Measurements from ENCODE around the gene PCSK7. TPM values are rescaled to one million over a fixed set of nuclear protein-coding genes. Genes with fewer than 3 reads are reported as not detected.

The PCSK7 gene
- 12.4 to 17.8 TPM (median 14.8 TPM) in 5 replicates for total RNA-seq (2022; extraction: Qiagen RNA extraction; ENCODE audit: low read depth)

DNA sequence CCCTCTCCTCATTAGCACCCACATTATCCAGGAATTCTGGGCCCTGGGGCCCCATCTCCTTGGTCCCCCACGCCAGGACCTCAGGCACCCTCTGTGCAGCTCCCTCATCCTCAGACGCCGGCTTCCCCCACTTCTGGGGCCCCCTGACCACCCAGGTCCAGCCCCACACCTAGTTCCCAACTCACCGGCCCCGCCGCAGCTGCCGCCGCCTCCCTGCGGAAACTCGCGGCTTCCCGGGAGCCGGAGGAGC lies at the start of gene PCSK7:
TSS of gene PCSK7 (minus strand) at position 232 of the 250 bp plus-strand sequence. CDS start 2,229 bp downstream, outside the sequence.

GRCh38 chr11:117232092-117232878 lies 412 bp upstream of the PCSK7 start, which contains the start of gene RNF214:
Gene RNF214, plus strand, starts transcription at chr11:117232671. Its CDS starts 1,602 bp downstream, at chr11:117234273.

DNA sequence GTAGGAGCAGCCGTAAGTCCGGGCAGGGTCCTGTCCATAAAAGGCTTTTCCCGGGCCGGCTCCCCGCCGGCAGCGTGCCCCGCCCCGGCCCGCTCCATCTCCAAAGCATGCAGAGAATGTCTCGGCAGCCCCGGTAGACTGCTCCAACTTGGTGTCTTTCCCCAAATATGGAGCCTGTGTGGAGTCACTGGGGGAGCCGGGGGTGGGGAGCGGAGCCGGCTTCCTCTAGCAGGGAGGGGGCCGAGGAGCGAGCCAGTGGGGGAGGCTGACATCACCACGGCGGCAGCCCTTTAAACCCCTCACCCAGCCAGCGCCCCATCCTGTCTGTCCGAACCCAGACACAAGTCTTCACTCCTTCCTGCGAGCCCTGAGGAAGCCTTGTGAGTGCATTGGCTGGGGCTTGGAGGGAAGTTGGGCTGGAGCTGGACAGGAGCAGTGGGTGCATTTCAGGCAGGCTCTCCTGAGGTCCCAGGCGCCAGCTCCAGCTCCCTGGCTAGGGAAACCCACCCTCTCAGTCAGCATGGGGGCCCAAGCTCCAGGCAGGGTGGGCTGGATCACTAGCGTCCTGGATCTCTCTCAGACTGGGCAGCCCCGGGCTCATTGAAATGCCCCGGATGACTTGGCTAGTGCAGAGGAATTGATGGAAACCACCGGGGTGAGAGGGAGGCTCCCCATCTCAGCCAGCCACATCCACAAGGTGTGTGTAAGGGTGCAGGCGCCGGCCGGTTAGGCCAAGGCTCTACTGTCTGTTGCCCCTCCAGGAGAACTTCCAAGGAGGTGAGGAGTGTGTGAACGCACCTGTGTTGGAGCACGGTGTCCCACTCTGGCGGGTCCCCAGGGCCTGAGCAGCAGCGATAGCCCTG lies 32.6 kb downstream of the PCSK7 start, which contains the start of gene TAGLN:
TSS of gene TAGLN (plus strand) at position 318 of the 863 bp plus-strand sequence. CDS start 3,644 bp downstream, outside the sequence.

GRCh38 chr11:117178210-117179034 lies 53.5 kb downstream of the PCSK7 start, which contains the start of gene SIDT2:
Gene SIDT2, plus strand, starts transcription at chr11:117178743. Its CDS starts 521 bp downstream, at chr11:117179264.

Other genes starting within 250 kb of the PCSK7 start
- 8.2 to 10.4 TPM (median 9.7 TPM) in 5 replicates for gene SIK3, start 133.6 kb downstream of the PCSK7 start, total RNA-seq (2022; extraction: Qiagen RNA extraction; ENCODE audit: low read depth)
- gene PAFAH1B2, start 87.8 kb downstream of the PCSK7 start, total RNA-seq (2022; extraction: Qiagen RNA extraction; ENCODE audit: low read depth) = 26.3 to 44.7 TPM (median 36.1 TPM) in 5 replicates
- gene SIDT2, start 53.3 kb downstream of the PCSK7 start, total RNA-seq (2022; extraction: Qiagen RNA extraction; ENCODE audit: low read depth) = 4.0 to 5.7 TPM (median 4.9 TPM) in 5 replicates
- gene TAGLN, start 32.7 kb downstream of the PCSK7 start, total RNA-seq (2022; extraction: Qiagen RNA extraction; ENCODE audit: low read depth) = 62.5 to 145 TPM (median 102 TPM) in 5 replicates
- 8.0 to 10.8 TPM (median 9.6 TPM) in 5 replicates for gene RNF214, start 598 bp upstream of the PCSK7 start, total RNA-seq (2022; extraction: Qiagen RNA extraction; ENCODE audit: low read depth)
- gene BACE1-AS, start 59.3 kb upstream of the PCSK7 start, total RNA-seq (2022; extraction: Qiagen RNA extraction; ENCODE audit: low read depth) = 1.4 to 3.3 TPM (median 2.1 TPM) in 5 replicates
- 7.7 to 9.3 TPM (median 8.2 TPM) in 5 replicates for gene BACE1, start 84.2 kb upstream of the PCSK7 start, total RNA-seq (2022; extraction: Qiagen RNA extraction; ENCODE audit: low read depth)
- 14.4 to 16.9 TPM (median 15.1 TPM) in 5 replicates for gene CEP164, start 95.8 kb upstream of the PCSK7 start, total RNA-seq (2022; extraction: Qiagen RNA extraction; ENCODE audit: low read depth)